NCI-H146 treated with DMSO at 0.1 percent for 48 hours (cell line): Measurements from ENCODE around the gene MMUT.
"Not testable (repeated sequence)": the region's sequence is repeated elsewhere in the genome, so short reads cannot be mapped to it uniquely, and the experiment has no call there.

Source experiments
- DNase-seq: peaks from one replicate; lab custom pipeline; 2025; ENCODE audit not compliant: unreplicated experiment; lab: John Stamatoyannopoulos, UW

Gene MMUT

GRCh38 chr6:49430187-49430586, 32.9 kb downstream of the MMUT start:
- DNase-seq = no peak

- DNase-seq = no peak
Measured at GRCh38 chr6:49423817-49424216, 39.2 kb downstream of the MMUT start.

- no peak for DNase-seq
Measured at GRCh38 chr6:49416195-49416594, 46.9 kb downstream of the MMUT start.

- DNase-seq = no peak
Measured at GRCh38 chr6:49415358-49415757, 47.7 kb downstream of the MMUT start.

- DNase-seq = no peak
Measured at GRCh38 chr6:49410564-49410963, 52.5 kb downstream of the MMUT start.

GRCh38 chr6:49409951-49410542, 53.0 kb downstream of the MMUT start:
- peak; percentile 72 for DNase-seq

GRCh38 chr6:49406250-49406970, 56.6 kb downstream of the MMUT start:
- DNase-seq = no peak

GRCh38 chr6:49401063-49401462, 62.0 kb downstream of the MMUT start:
- DNase-seq = no peak

GRCh38 chr6:49386667-49387508, 76.2 kb downstream of the MMUT start:
- DNase-seq = not testable (repeated sequence)

- no peak for DNase-seq
Measured at GRCh38 chr6:49384904-49385303, 78.1 kb downstream of the MMUT start.
